Right renal cortex interstitium (tissue), 3 donors: Measurements from ENCODE around the gene KCNAB1. TPM values are rescaled to one million over a fixed set of nuclear protein-coding genes. Genes with fewer than 3 reads are reported as not detected.

Experiments used
- DNase-seq, 3 donors: peaks; one replicate each; pipeline ENCODE4 v3.0.0-alpha.2; 2013; ENCODE audit warnings: low read depth in 3 of 3, low spot score in 2 of 3
- polyA plus RNA-seq, 3 donors: library from polyadenylated mRNA; unstranded; fragments of 120-200 nt; gene quantifications; one replicate each; pipeline ENCODE4 v1.2.1, GENCODE V29; 2013; ENCODE audit not compliant: insufficient read length in 3 of 3

KCNAB1 gene
- polyA plus RNA-seq, 3 donors: 2.9 to 3.7 (median 3.0) TPM

DNA sequence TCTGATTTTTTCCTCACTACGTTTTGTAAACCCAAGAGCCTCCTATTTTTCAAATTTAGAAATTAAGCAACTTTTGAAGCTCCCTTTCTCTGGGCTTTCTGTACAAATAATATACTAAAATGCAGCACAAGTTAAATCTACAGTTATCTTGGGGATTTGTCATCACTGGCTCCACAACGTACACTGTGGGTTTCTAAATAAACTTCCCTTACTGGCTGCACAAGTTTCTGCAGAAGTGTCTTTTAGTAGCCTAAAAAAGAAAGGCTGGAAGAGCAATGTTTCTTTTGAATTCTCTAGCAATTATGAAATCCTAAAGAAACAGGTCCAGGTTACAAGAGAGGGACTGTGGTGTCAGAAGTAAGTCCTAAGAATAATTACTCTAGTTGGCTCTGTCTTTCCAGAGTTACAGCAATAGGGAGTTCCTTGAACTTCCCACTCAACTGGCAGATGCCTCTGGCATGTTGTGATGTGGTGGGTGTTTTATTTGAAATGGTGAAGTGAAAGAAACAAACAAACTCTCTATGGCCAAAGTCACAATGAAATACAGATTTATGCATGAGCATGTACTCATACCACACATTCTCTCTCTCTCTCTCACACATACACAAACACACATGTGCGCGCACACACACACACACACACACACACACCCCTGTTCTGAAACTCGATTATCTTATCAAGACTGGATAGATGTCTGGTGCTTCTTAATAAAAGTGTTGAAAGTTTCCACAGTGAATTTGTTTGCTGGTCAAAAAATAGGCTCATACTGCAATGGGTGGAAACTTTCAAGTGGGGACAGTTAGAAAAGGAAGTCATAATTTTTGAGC, 236.4 kb downstream of the KCNAB1 start:
- no peak for DNase-seq

DNA sequence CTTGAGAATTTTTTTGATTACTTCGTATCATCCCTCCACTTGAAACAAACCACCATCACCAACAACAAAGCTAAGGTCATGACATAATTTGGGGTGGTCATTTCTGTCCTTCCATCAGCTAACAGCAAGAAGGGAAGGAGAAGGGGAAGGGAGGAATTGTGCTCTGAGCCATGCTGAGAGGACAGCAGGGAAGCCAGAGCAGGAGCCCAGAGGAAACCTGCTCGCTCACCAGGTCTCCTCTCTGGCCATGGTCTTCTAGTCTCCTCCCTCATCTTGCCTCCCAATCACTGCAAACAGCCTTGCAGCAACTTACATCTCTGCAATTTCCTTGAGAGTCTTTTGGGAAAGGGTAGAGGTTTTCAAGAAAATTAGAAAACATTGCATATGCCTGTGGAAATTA, 237.9 kb downstream of the KCNAB1 start:
- no peak for DNase-seq

- no peak for DNase-seq
These were observed 239.0 kb downstream of the KCNAB1 start for GRCh38 chr3:156359368-156359767.

- DNase-seq: no peak
These were observed 239.7 kb downstream of the KCNAB1 start for GRCh38 chr3:156360083-156360482.

DNA sequence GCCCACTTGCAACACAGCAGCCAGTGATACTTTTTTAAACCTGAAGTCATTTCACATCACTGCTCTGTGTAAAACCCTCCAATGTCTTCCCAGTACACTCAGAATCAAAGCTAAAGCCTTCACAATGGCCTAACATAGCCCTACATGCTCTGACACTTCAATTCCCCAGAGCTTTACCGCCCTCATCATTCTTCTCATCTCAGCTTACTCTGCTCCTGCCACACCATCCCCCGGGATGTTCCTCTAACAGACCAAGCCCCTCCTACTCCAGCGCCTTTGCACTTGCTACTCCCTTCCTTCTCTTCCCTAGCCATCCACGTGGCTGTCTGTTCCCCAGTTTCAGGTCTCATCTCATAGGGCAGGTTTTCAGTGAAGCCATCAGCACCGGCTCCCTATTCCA, 240.6 kb downstream of the KCNAB1 start:
- no peak for DNase-seq

GRCh38 chr3:156366559-156366958, 246.2 kb downstream of the KCNAB1 start:
- no peak for DNase-seq

DNA sequence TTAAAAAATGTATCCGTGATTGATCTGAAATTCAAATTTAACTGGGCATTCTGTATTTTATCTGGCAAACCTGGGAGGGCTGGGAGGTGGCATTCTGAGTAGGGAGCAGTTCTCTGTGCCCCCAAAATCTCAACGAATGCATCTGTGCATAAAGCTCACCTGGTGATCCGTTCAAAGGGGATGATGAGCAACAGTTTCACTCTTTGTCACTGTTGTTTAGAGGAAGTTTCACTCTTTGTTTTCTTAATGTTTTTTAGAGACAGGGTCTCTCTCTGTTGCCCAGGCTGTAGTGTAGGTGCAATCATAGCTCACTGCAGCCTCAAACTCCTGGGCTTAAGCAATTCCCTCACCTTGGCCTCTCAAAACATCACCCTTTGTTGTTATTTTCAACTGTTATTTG, 247.8 kb downstream of the KCNAB1 start:
- DNase-seq: no peak

GRCh38 chr3:156371701-156372100, 251.3 kb downstream of the KCNAB1 start:
- DNase-seq: no peak

DNA sequence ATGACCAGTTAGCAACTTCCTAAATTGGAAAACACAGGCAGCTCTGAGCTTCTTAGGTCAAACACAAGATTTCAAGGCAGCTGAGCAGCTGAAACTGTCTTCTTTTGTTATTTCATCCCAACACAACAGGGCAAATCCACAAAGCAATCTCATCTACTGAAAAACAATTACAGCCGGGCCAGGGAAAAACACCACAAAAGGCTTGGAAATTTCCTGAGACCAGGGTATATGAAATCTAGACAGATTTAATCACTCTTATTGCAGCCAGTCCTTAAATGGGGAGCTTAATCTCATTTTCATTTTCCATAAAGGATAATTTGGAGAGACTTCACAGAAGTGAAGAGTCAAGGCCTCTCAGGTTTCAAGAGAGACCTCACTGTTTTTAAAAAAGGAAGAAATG, 252.7 kb downstream of the KCNAB1 start:
- no peak for DNase-seq

- no peak for DNase-seq
These were observed 253.3 kb downstream of the KCNAB1 start for GRCh38 chr3:156373654-156374053.

DNA sequence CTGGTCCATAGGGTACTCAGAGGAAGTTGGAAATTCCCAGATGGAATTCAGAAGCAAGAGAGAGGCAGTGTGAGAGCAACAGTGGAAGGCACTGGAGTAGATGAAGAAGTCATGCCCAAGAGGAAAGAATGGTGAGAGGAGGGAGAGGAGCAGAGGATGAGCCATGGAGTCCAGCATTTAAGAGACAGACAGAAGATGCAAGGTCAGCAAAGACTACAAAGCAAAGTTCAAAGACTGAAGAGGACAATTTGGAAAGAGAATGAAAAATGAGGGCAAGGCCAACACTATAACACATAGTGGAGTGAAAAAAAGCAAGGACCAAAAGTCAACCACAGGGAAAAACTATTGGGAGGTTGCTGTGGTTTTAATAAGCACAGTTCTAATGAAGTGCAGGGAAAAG, 255.8 kb downstream of the KCNAB1 start:
- no peak for DNase-seq

DNA sequence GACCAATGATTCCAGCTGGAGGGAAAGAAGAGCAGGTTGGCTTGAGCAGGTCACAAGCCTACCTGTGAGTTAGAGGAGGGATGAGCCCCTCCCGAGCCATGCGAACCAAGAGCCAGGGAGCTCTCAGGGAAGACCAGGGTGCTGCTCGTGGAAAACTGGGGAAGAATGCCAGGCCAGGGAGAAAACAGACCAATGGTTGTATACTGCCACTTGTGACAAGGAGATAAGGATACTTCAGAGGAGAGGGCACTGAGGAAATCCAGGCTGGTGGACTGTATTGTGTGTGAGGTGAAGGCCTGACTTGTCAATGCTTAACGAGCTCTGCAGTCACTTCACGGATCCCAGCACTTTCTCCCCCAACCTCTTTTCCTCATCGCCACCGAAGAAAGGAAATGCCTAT, 256.9 kb downstream of the KCNAB1 start:
- no peak for DNase-seq

GRCh38 chr3:156377718-156378117, 257.3 kb downstream of the KCNAB1 start:
- no peak for DNase-seq

DNA sequence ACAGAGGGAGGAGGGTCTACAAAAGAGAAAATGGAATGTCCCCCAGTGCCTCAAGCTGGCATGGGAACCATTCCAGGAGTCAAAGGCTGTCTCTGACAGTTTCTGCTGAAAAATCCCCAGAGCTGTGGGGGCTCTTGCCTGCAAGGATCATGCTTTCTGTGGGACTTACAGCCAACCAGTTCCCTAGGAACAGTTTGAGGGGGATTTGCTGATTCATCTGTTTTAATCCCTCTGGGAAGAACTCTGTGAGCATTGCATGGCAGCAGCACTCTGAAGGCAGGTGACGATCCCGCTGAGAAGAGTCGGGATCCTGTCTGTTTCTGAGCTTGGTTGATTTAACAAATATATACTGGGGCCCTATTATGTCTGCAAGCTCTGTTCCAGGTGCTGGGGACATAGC, 258.5 kb downstream of the KCNAB1 start:
- DNase-seq: no peak

DNA sequence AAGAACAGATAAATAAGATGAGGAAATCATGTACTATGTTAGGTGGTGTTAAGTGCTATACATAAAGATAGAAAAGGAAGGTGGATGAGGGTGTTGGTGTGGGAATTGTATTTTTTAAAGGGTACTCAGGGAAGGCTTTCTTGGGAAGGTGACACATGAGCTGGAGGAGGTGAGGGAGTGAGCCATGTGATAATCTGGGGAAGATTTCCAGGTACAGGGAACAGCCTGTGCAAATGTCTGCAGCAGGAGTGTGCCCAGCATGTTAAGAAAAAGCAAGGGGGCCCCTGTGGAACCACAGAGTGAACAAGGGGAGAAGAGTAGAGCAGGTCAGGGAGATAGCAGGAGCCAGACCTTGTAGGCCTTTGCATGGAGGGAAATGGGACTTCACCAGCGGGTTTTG, 258.9 kb downstream of the KCNAB1 start:
- no peak for DNase-seq

DNA sequence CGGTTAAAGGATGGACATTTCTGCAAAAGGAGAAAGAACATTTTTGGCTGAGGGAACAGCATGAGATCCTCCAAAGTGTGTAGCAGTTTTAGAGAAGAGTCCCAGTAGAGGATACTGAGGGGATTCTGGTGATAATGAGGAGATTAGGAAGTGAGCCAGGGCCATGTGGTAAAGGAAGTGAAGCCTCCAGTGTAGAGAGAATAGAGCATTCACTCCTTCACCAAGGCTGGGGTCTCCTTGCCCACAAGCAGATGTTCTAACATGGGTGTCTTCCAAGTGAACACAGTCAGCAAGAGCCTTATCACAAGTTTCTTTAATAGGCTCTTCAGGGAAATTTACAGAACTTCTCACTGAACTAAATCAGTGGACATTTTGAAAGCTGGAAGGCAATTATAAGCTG, 260.9 kb downstream of the KCNAB1 start:
- no peak for DNase-seq

DNA sequence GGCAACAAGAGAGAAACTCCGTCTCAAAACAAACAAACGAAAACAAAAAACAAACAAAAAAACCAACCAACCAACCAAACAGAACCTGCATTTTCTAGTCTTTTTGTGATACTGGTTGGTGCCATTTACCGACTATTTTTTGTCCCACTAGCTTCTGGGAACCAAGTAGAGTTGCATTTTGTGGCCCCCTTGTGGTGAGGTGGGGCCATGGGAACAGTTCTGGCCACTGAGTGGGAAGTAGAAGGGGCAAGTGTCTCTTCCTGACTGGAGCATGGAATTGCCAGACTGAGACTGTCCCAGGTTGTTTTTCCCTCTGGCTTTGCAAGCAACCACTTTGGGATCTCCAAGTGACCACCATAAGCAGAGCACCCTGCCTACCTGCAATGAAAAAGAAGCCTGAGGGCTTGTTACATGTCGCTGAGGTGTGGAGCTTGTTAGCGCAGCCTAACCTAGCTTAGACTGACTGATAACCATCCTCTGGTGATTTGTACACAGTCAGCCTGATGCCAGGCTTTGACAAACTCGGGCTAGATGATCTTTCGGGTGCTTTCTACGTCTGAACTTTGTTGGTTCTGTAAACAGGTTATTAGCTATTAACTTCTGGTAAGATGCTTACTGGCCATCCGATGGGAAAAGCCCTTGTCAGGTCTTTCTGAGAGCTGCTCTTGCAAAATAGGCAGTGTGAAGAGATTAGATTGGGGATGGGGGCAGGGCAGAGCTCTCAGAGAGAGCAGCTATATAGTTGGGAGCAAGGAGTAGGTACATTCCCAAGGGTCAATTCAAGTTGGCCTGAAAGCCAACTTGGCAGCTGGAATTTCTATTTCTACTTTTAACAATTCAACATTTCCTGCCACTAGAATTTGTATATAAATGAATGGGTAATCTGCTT, 262.3 kb downstream of the KCNAB1 start:
- no peak for DNase-seq

GRCh38 chr3:156383441-156384025, 263.2 kb downstream of the KCNAB1 start:
- DNase-seq: no peak

GRCh38 chr3:156388497-156389448, 268.4 kb downstream of the KCNAB1 start:
- DNase-seq: no peak

- no peak for DNase-seq
These were observed 269.1 kb downstream of the KCNAB1 start for GRCh38 chr3:156389449-156389950.
